ENCODE data around the gene ABO. TPM values are rescaled to one million over a fixed set of nuclear protein-coding genes. Genes with fewer than 3 reads are reported as not detected.

The ABO gene
- total and polyA plus RNA-seq, 2 of the 8 experiments (the other 6 are each of a cell fraction or from before 2014, with no cell fraction given): 0.03 TPM; not detected in 1

DNA sequence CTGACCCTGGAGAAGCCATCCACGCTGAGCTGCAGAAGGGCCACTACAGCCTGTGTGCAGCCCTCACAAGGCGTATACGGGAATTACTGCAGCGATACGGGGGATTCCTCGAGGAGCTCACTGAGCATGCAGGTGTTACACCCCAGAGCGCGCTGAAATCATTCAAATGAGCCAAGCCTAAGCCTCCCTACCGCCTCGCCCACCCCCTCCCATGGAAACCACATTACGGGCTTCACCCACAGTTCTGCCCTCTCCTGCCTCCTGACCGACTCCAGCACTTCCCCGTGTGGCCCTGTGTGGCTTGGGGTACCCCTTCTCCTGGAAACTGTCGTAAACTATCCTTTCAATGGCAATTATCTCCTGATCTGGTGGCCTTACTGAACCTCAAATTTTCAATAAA lies 47.7 kb upstream of the ABO start:
- TF ChIP-seq CREB1 (IDR thresholded peaks at IDR 0.05) (no peak), RFX5 (IDR thresholded peaks at IDR 0.05; ENCODE audit: borderline replicate concordance, low read depth, low read length) (no peak), POLR2A (IDR thresholded peaks at IDR 0.05; ENCODE audit: control extremely low read depth in 1 of 2, low read depth in 2 of 2, low read length in 2 of 2) (no peak), CEBPB (IDR thresholded peaks at IDR 0.05; ENCODE audit: low read depth, low read length) (no peak), RXRA (IDR thresholded peaks at IDR 0.05; ENCODE audit: insufficient read depth, low read depth, low read length) (no peak), USF2 (IDR thresholded peaks at IDR 0.05; ENCODE audit: low read length) (no peak), EGR1 (IDR thresholded peaks at IDR 0.05; ENCODE audit: borderline replicate concordance, low read depth, low read length) (no peak), GABPA (IDR thresholded peaks at IDR 0.05; ENCODE audit: borderline replicate concordance, insufficient read depth, low read length) (no peak), HDAC2 (IDR thresholded peaks at IDR 0.05; ENCODE audit: borderline replicate concordance in 1 of 2, low read depth in 2 of 2, low read length in 2 of 2) (no peak)
- TF ChIP-seq, protein P1, sequence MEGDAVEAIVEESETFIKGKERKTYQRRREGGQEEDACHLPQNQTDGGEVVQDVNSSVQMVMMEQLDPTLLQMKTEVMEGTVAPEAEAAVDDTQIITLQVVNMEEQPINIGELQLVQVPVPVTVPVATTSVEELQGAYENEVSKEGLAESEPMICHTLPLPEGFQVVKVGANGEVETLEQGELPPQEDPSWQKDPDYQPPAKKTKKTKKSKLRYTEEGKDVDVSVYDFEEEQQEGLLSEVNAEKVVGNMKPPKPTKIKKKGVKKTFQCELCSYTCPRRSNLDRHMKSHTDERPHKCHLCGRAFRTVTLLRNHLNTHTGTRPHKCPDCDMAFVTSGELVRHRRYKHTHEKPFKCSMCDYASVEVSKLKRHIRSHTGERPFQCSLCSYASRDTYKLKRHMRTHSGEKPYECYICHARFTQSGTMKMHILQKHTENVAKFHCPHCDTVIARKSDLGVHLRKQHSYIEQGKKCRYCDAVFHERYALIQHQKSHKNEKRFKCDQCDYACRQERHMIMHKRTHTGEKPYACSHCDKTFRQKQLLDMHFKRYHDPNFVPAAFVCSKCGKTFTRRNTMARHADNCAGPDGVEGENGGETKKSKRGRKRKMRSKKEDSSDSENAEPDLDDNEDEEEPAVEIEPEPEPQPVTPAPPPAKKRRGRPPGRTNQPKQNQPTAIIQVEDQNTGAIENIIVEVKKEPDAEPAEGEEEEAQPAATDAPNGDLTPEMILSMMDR (IDR thresholded peaks at IDR 0.05; ENCODE audit: control extremely low read depth in 1 of 3, insufficient read depth in 1 of 3, low read depth in 1 of 3, low read length in 3 of 3): no peak
- Histone ChIP-seq H3K36me3 (ENCODE audit: control insufficient read depth in 2 of 4, insufficient read depth in 4 of 4, low read length in 3 of 4) (no peaks in the 10 kb centered on the region), H3K27me3 (replicated peaks in 1 of 4; ENCODE audit: control insufficient read depth in 3 of 4, extremely low read depth in 1 of 4, insufficient read depth in 3 of 4, low read length in 3 of 4) (no peaks in the 10 kb centered on the region), H2BK120ac (replicated peaks; ENCODE audit: low read depth, low read length) (no peak overlapping the region), H2BK5ac (ENCODE audit: low read depth, low read length) (no peak overlapping the region), H3K56ac (replicated peaks; ENCODE audit: insufficient read length, low read depth, low read length) (no peak overlapping the region), H3K4me1 (replicated peaks in 1 of 4; ENCODE audit: control insufficient read depth in 3 of 4, insufficient read depth in 4 of 4, low read length in 3 of 4) (no peaks in the 10 kb centered on the region), H3K4me2 (ENCODE audit: insufficient read depth in 1 of 2, low read depth in 2 of 2, low read length in 2 of 2) (no peak overlapping the region), H3K4me3 (ENCODE audit: extremely low read depth in 1 of 4, insufficient read depth in 2 of 4, low read depth in 3 of 4, low read length in 4 of 4) (no peak overlapping the region), H4K91ac (replicated peaks; ENCODE audit: insufficient read length, low read length) (no peak overlapping the region), H2AK5ac (ENCODE audit: low read depth, low read length) (no peak overlapping the region), H4K8ac (ENCODE audit: extremely low read depth, insufficient read depth, low read length) (no peak overlapping the region), H3K9me3 (ENCODE audit: insufficient read depth in 2 of 2, low read depth in 1 of 2, low read length in 1 of 2) (peaks cover 10 to 16% of the 10 kb centered on the region in 2 experiments), H3K23ac (ENCODE audit: insufficient read length) (no peak overlapping the region), H4K20me1 (replicated peaks in 1 of 2; ENCODE audit: control insufficient read depth in 1 of 2, insufficient read depth in 2 of 2, low read length in 2 of 2) (no peaks in the 10 kb centered on the region), H2BK12ac (ENCODE audit: low read depth, low read length) (no peak overlapping the region), H2BK20ac (ENCODE audit: low read length) (no peak overlapping the region), H3K14ac (ENCODE audit: insufficient read length) (no peak overlapping the region), H3K79me2 (ENCODE audit: control insufficient read depth in 1 of 2, insufficient read depth in 2 of 2, low read length in 2 of 2) (no peaks in the 10 kb centered on the region), H3K9ac (replicated peaks in 1 of 4; ENCODE audit: extremely low read depth in 1 of 4, low read depth in 3 of 4, low read length in 3 of 4) (no peak overlapping the region), H3K27ac (ENCODE audit: low read depth, low read length) (no peak overlapping the region), H3K23me2 (ENCODE audit: low read depth, low read length) (no peaks in the 10 kb centered on the region), H4K5ac (ENCODE audit: insufficient read length, low read depth, low read length) (no peak overlapping the region), H3K18ac (ENCODE audit: extremely low read depth, low read length) (no peak overlapping the region), H2BK15ac (ENCODE audit: low read length) (no peak overlapping the region), H3K79me1 (ENCODE audit: low read depth, low read length) (no peaks in the 10 kb centered on the region), H3K4ac (replicated peaks; ENCODE audit: insufficient read length, low read depth, low read length) (no peak overlapping the region), H2AFZ (ENCODE audit: low read length) (no peak overlapping the region)
- ChIA-PET POLR2A (ENCODE audit: partially characterized antibody) (interaction anchor here (1.0 to 1.5 kb wide), 2 partner anchors 8 to 29 kb away, joined by 6 to 7 read pairs; no protein-coding TSS in a partner anchor), CTCF (ENCODE audit: partially characterized antibody) (interaction anchor here (0.9 to 1.2 kb wide), 3 partner anchors 8 to 136 kb away, joined by 3 to 4 read pairs (median 4); no protein-coding TSS in a partner anchor)
- DNase-seq (ENCODE audit: low read depth in 1 of 2, low spot score in 2 of 2): no peak
- no peak for FAIRE-seq
- 90% methylated on average over 14 of the region's 14 CpGs; no CpG with 5 or more reads in 1 of the 2 experiments for WGBS, 2 experiments (ENCODE audit: extremely low coverage in 1 of 2, insufficient coverage in 1 of 2, insufficient read length in 1 of 2, insufficient replicate concordance in 2 of 2, low coverage in 1 of 2, low lambda C conversion rate in 2 of 2, missing lambda C conversion rate in 1 of 2)
